Measurements from ENCODE around the gene SPI1.

GRCh38 chr11:47390422-47390760, 12.0 kb upstream of the SPI1 start:
- TF ChIP-seq POLR2A (IDR thresholded peaks at IDR 0.05) (no peak), CTCF (IDR thresholded peaks at IDR 0.05) (no peak)
